ENCODE data around the gene ATP1A2.
"Not testable (repeated sequence)": the region's sequence is repeated elsewhere in the genome, so short reads cannot be mapped to it uniquely, and the experiment has no call there.

ATP1A2 gene

GRCh38 chr1:160101037-160101716 lies 14.4 kb upstream of the ATP1A2 start:
- Histone ChIP-seq H3K9ac (ENCODE audit: low read depth in 1 of 2, low read length in 2 of 2) (peak overlapping the region in 1 of 2 donors; percentile 28), H3K4me3 (ENCODE audit: low read length in 2 of 2) (peak overlapping the region in 1 of 2 donors; percentile 40), H3K36me3 (ENCODE audit: control insufficient read depth in 2 of 2, insufficient read depth in 2 of 2, low read length in 2 of 2) (no peaks in the 10 kb centered on the region), H3K4me1 (ENCODE audit: control insufficient read depth in 2 of 2, insufficient read depth in 2 of 2, low read length in 2 of 2) (peaks cover 24 to 34% of the 10 kb centered on the region in 2 donors), H3K27ac (ENCODE audit: low read depth in 2 of 2, low read length in 2 of 2) (peak overlapping the region; percentile 16 to 62), H3K9me3 (ENCODE audit: control insufficient read depth in 2 of 2, low read length in 2 of 2) (no peaks in the 10 kb centered on the region), H3K27me3 (ENCODE audit: control insufficient read depth in 2 of 2, insufficient read depth in 2 of 2, low read length in 2 of 2) (no peaks in the 10 kb centered on the region)

GRCh38 chr1:160101717-160102522 lies 13.6 kb upstream of the ATP1A2 start:
- peaks cover 18 to 27% of the 10 kb centered on the region in 2 donors for H3K4me1 ChIP-seq (ENCODE audit: control insufficient read depth in 2 of 2, insufficient read depth in 2 of 2, low read length in 2 of 2)
- H3K9me3 ChIP-seq (ENCODE audit: control insufficient read depth in 2 of 2, low read length in 2 of 2), result no peaks in the 10 kb centered on the region
- H3K9ac ChIP-seq (ENCODE audit: low read depth in 1 of 2, low read length in 2 of 2), result peak overlapping the region in 1 of 2 donors; percentile 28
- H3K4me3 ChIP-seq (ENCODE audit: low read length in 2 of 2), result no peak overlapping the region
- H3K27me3 ChIP-seq (ENCODE audit: control insufficient read depth in 2 of 2, insufficient read depth in 2 of 2, low read length in 2 of 2), result no peaks in the 10 kb centered on the region
- H3K36me3 ChIP-seq (ENCODE audit: control insufficient read depth in 2 of 2, insufficient read depth in 2 of 2, low read length in 2 of 2), result no peaks in the 10 kb centered on the region
- peak overlapping the region; percentile 16 to 62 for H3K27ac ChIP-seq (ENCODE audit: low read depth in 2 of 2, low read length in 2 of 2)

- Histone ChIP-seq H3K27me3 (ENCODE audit: control insufficient read depth in 2 of 2, insufficient read depth in 2 of 2, low read length in 2 of 2) (no peaks in the 10 kb centered on the region), H3K36me3 (ENCODE audit: control insufficient read depth in 2 of 2, insufficient read depth in 2 of 2, low read length in 2 of 2) (no peaks in the 10 kb centered on the region), H3K4me3 (ENCODE audit: low read length in 2 of 2) (no peak overlapping the region), H3K4me1 (ENCODE audit: control insufficient read depth in 2 of 2, insufficient read depth in 2 of 2, low read length in 2 of 2) (peaks cover 7 to 15% of the 10 kb centered on the region in 2 donors), H3K9me3 (ENCODE audit: control insufficient read depth in 2 of 2, low read length in 2 of 2) (no peaks in the 10 kb centered on the region), H3K9ac (ENCODE audit: low read depth in 1 of 2, low read length in 2 of 2) (no peak overlapping the region), H3K27ac (ENCODE audit: low read depth in 2 of 2, low read length in 2 of 2) (peak overlapping the region in 1 of 2 donors; percentile 23)
Observed at GRCh38 chr1:160103658-160104408, 11.7 kb upstream of the ATP1A2 start.

GRCh38 chr1:160104486-160104885 lies 11.1 kb upstream of the ATP1A2 start:
- Histone ChIP-seq H3K9me3 (ENCODE audit: control insufficient read depth in 2 of 2, low read length in 2 of 2) (no peaks in the 10 kb centered on the region), H3K4me1 (ENCODE audit: control insufficient read depth in 2 of 2, insufficient read depth in 2 of 2, low read length in 2 of 2) (peaks cover 7 to 12% of the 10 kb centered on the region in 2 donors), H3K9ac (ENCODE audit: low read depth in 1 of 2, low read length in 2 of 2) (no peak overlapping the region), H3K4me3 (ENCODE audit: low read length in 2 of 2) (no peak overlapping the region), H3K27me3 (ENCODE audit: control insufficient read depth in 2 of 2, insufficient read depth in 2 of 2, low read length in 2 of 2) (no peaks in the 10 kb centered on the region), H3K27ac (ENCODE audit: low read depth in 2 of 2, low read length in 2 of 2) (no peak overlapping the region), H3K36me3 (ENCODE audit: control insufficient read depth in 2 of 2, insufficient read depth in 2 of 2, low read length in 2 of 2) (no peaks in the 10 kb centered on the region)

- Histone ChIP-seq H3K27ac (ENCODE audit: low read depth in 2 of 2, low read length in 2 of 2) (no peak overlapping the region), H3K36me3 (ENCODE audit: control insufficient read depth in 2 of 2, insufficient read depth in 2 of 2, low read length in 2 of 2) (no peaks in the 10 kb centered on the region), H3K9me3 (ENCODE audit: control insufficient read depth in 2 of 2, low read length in 2 of 2) (no peaks in the 10 kb centered on the region), H3K4me1 (ENCODE audit: control insufficient read depth in 2 of 2, insufficient read depth in 2 of 2, low read length in 2 of 2) (peaks cover 7 to 12% of the 10 kb centered on the region in 2 donors), H3K27me3 (ENCODE audit: control insufficient read depth in 2 of 2, insufficient read depth in 2 of 2, low read length in 2 of 2) (no peaks in the 10 kb centered on the region), H3K9ac (ENCODE audit: low read depth in 1 of 2, low read length in 2 of 2) (no peak overlapping the region), H3K4me3 (ENCODE audit: low read length in 2 of 2) (no peak overlapping the region)
Observed at GRCh38 chr1:160105155-160105554, 10.4 kb upstream of the ATP1A2 start.

- Histone ChIP-seq H3K27ac (ENCODE audit: low read depth in 2 of 2, low read length in 2 of 2) (no peak overlapping the region), H3K9me3 (ENCODE audit: control insufficient read depth in 2 of 2, low read length in 2 of 2) (no peaks in the 10 kb centered on the region), H3K27me3 (ENCODE audit: control insufficient read depth in 2 of 2, insufficient read depth in 2 of 2, low read length in 2 of 2) (no peaks in the 10 kb centered on the region), H3K36me3 (ENCODE audit: control insufficient read depth in 2 of 2, insufficient read depth in 2 of 2, low read length in 2 of 2) (no peaks in the 10 kb centered on the region), H3K9ac (ENCODE audit: low read depth in 1 of 2, low read length in 2 of 2) (no peak overlapping the region), H3K4me1 (ENCODE audit: control insufficient read depth in 2 of 2, insufficient read depth in 2 of 2, low read length in 2 of 2) (no peaks in the 10 kb centered on the region), H3K4me3 (ENCODE audit: low read length in 2 of 2) (no peak overlapping the region)
Observed at GRCh38 chr1:160107512-160107911, 8.0 kb upstream of the ATP1A2 start.

- no peaks in the 10 kb centered on the region for H3K4me1 ChIP-seq (ENCODE audit: control insufficient read depth in 2 of 2, insufficient read depth in 2 of 2, low read length in 2 of 2)
- H3K9ac ChIP-seq (ENCODE audit: low read depth in 1 of 2, low read length in 2 of 2), result no peak overlapping the region
- no peaks in the 10 kb centered on the region for H3K9me3 ChIP-seq (ENCODE audit: control insufficient read depth in 2 of 2, low read length in 2 of 2)
- H3K36me3 ChIP-seq (ENCODE audit: control insufficient read depth in 2 of 2, insufficient read depth in 2 of 2, low read length in 2 of 2), result no peaks in the 10 kb centered on the region
- no peaks in the 10 kb centered on the region for H3K27me3 ChIP-seq (ENCODE audit: control insufficient read depth in 2 of 2, insufficient read depth in 2 of 2, low read length in 2 of 2)
- no peak overlapping the region for H3K27ac ChIP-seq (ENCODE audit: low read depth in 2 of 2, low read length in 2 of 2)
- no peak overlapping the region for H3K4me3 ChIP-seq (ENCODE audit: low read length in 2 of 2)
Observed at GRCh38 chr1:160108888-160109662, 6.5 kb upstream of the ATP1A2 start.

GRCh38 chr1:160109686-160110085 lies 5.9 kb upstream of the ATP1A2 start:
- Histone ChIP-seq H3K4me3 (ENCODE audit: low read length in 2 of 2) (no peak overlapping the region), H3K4me1 (ENCODE audit: control insufficient read depth in 2 of 2, insufficient read depth in 2 of 2, low read length in 2 of 2) (no peaks in the 10 kb centered on the region), H3K27ac (ENCODE audit: low read depth in 2 of 2, low read length in 2 of 2) (no peak overlapping the region), H3K36me3 (ENCODE audit: control insufficient read depth in 2 of 2, insufficient read depth in 2 of 2, low read length in 2 of 2) (no peaks in the 10 kb centered on the region), H3K27me3 (ENCODE audit: control insufficient read depth in 2 of 2, insufficient read depth in 2 of 2, low read length in 2 of 2) (no peaks in the 10 kb centered on the region), H3K9me3 (ENCODE audit: control insufficient read depth in 2 of 2, low read length in 2 of 2) (no peaks in the 10 kb centered on the region), H3K9ac (ENCODE audit: low read depth in 1 of 2, low read length in 2 of 2) (no peak overlapping the region)

- not testable (repeated sequence) for H3K36me3 ChIP-seq (ENCODE audit: control insufficient read depth in 2 of 2, insufficient read depth in 2 of 2, low read length in 2 of 2); H3K9ac ChIP-seq (ENCODE audit: low read depth in 1 of 2, low read length in 2 of 2); H3K4me3 ChIP-seq (ENCODE audit: low read length in 2 of 2); H3K4me1 ChIP-seq (ENCODE audit: control insufficient read depth in 2 of 2, insufficient read depth in 2 of 2, low read length in 2 of 2); H3K27me3 ChIP-seq (ENCODE audit: control insufficient read depth in 2 of 2, insufficient read depth in 2 of 2, low read length in 2 of 2); H3K27ac ChIP-seq (ENCODE audit: low read depth in 2 of 2, low read length in 2 of 2); H3K9me3 ChIP-seq (ENCODE audit: control insufficient read depth in 2 of 2, low read length in 2 of 2)
Observed at GRCh38 chr1:160111462-160111861, 4.1 kb upstream of the ATP1A2 start.
